GM18505 (cell line): Measurements from ENCODE around the gene CFAP97D1.

Experiments
- ATAC-seq: cut with Tn5 transposase; IDR thresholded peaks from one replicate; pipeline ENCODE4 v1.9.1; 2021; ENCODE audit not compliant: unreplicated experiment
- POLR2A ChIP-seq: IDR thresholded peaks from 4 replicates; pipeline ENCODE4 v1.6.1; 2011; ENCODE audit warnings: borderline replicate concordance; ENCODE audit not compliant: insufficient read depth, insufficient read length; ENCODE audit errors: extremely low read depth

The CFAP97D1 gene

GRCh38 chr17:43814714-43815113, 34.5 kb downstream of the CFAP97D1 start:
- no peak for TF ChIP-seq POLR2A
- no peak for ATAC-seq

- TF ChIP-seq POLR2A, result no peak
- ATAC-seq, result no peak
These were observed 36.4 kb downstream of the CFAP97D1 start for GRCh38 chr17:43816336-43817320.

GRCh38 chr17:43817826-43818225, 37.6 kb downstream of the CFAP97D1 start:
- TF ChIP-seq POLR2A, result no peak
- no peak for ATAC-seq

- ATAC-seq, result no peak
These were observed 38.7 kb downstream of the CFAP97D1 start for GRCh38 chr17:43818966-43819365.

GRCh38 chr17:43820759-43821158, 40.5 kb downstream of the CFAP97D1 start:
- no peak for ATAC-seq

More at GRCh38 chr17:43818966-43819365, 38.7 kb downstream of the CFAP97D1 start:
- TF ChIP-seq POLR2A, result no peak

GRCh38 chr17:43822570-43823190, 42.4 kb downstream of the CFAP97D1 start:
- no peak for TF ChIP-seq POLR2A
- no peak for ATAC-seq

More at GRCh38 chr17:43820759-43821158, 40.5 kb downstream of the CFAP97D1 start:
- no peak for TF ChIP-seq POLR2A

- no peak for TF ChIP-seq POLR2A
- ATAC-seq, result no peak
These were observed 43.3 kb downstream of the CFAP97D1 start for GRCh38 chr17:43823350-43824084.

GRCh38 chr17:43825567-43825966, 45.3 kb downstream of the CFAP97D1 start:
- ATAC-seq, result no peak
- TF ChIP-seq POLR2A, result no peak

- ATAC-seq, result no peak
- TF ChIP-seq POLR2A, result no peak
These were observed 46.0 kb downstream of the CFAP97D1 start for GRCh38 chr17:43826206-43826605.

GRCh38 chr17:43827596-43827995, 47.4 kb downstream of the CFAP97D1 start:
- TF ChIP-seq POLR2A, result no peak
- ATAC-seq, result no peak

- TF ChIP-seq POLR2A, result no peak
- no peak for ATAC-seq
These were observed 49.5 kb downstream of the CFAP97D1 start for GRCh38 chr17:43829738-43830137.

- TF ChIP-seq POLR2A, result no peak
- no peak for ATAC-seq
These were observed 50.4 kb downstream of the CFAP97D1 start for GRCh38 chr17:43830510-43831140.

- no peak for ATAC-seq
- no peak for TF ChIP-seq POLR2A
These were observed 51.4 kb downstream of the CFAP97D1 start for GRCh38 chr17:43831633-43832032.
